Left ventricle myocardium inferior (tissue), 1 donor: Measurements from ENCODE around the gene PIK3IP1. TPM values are rescaled to one million over a fixed set of nuclear protein-coding genes. Genes with fewer than 3 reads are reported as not detected.
A peak's percentile ranks its signal among the peaks of the same experiment; 100 is the strongest.

Experiments
- DNase-seq: peaks from one replicate; pipeline ENCODE4 v3.0.0-alpha.2; 2020
- H3K27ac ChIP-seq: fragments of 200-600 bp; replicated peaks from 2 replicates; pipeline ENCODE4 v1.8.0; 2021
- H3K27me3 ChIP-seq: fragments of 200-600 bp; 2 replicates; pipeline ENCODE4 v1.8.0; 2021; ENCODE audit warnings: low read depth
- H3K36me3 ChIP-seq: fragments of 200-600 bp; 2 replicates; pipeline ENCODE4 v1.8.0; 2021
- H3K4me1 ChIP-seq: fragments of 200-600 bp; 2 replicates; pipeline ENCODE4 v1.8.0; 2021
- H3K4me3 ChIP-seq: fragments of 200-600 bp; 2 replicates; pipeline ENCODE4 v1.8.0; 2021; ENCODE audit warnings: mild to moderate bottlenecking, moderate library complexity
- H3K9me3 ChIP-seq: fragments of 200-600 bp; replicated peaks from 2 replicates; pipeline ENCODE4 v1.8.0; 2021
- CTCF ChIP-seq: fragments of 200-600 bp; IDR thresholded peaks from 2 replicates; pipeline ENCODE4 v1.8.0; 2021; ENCODE audit warnings: antibody characterized with exemption, mild to moderate bottlenecking, borderline replicate concordance
- intact Hi-C: fragments of 100-400 bp; cut with micrococcal nuclease; formaldehyde crosslinking; loops from one replicate; pipeline ENCODE4 v1.11.0; 2022
- total RNA-seq: library from RNA; stranded (reverse); fragmentation: NEBNext Ultra II Directional; extraction: Animal tissue kit (Norgen Biotek cat#: 25700); gene quantifications from one replicate; pipeline ENCODE4 v1.2.1, GENCODE V29; 2021
- donor health status: DM: no; HTN: yes; CAD: no; lungs with severe emphysema.

Gene PIK3IP1
- total RNA-seq, 1 donor from 2014 or later, result 11.1 TPM

GRCh38 chr22:31279821-31280505, 12.3 kb downstream of the PIK3IP1 start:
- H3K27ac ChIP-seq, result no peak overlapping the region

GRCh38 chr22:31279327-31279669, 13.0 kb downstream of the PIK3IP1 start:
- intact Hi-C loops, result no loop called here
- H3K27ac ChIP-seq, result peak overlapping the region; percentile 5

More at GRCh38 chr22:31279821-31280505, 12.3 kb downstream of the PIK3IP1 start:
- H3K27me3 ChIP-seq, result no peaks in the 10 kb centered on the region
- no peak for DNase-seq
- H3K9me3 ChIP-seq, result no peaks in the 10 kb centered on the region
- H3K4me3 ChIP-seq, result no peak overlapping the region
- intact Hi-C loops, result no loop called here
- peaks cover 13% of the 10 kb centered on the region for H3K4me1 ChIP-seq
- peaks cover 84% of the 10 kb centered on the region for H3K36me3 ChIP-seq
- no peak for TF ChIP-seq CTCF

GRCh38 chr22:31278626-31279326, 13.5 kb downstream of the PIK3IP1 start:
- H3K36me3 ChIP-seq, result peaks cover 84% of the 10 kb centered on the region
- intact Hi-C loops, result no loop called here
- H3K27me3 ChIP-seq, result no peaks in the 10 kb centered on the region
- peak overlapping the region; percentile 5 for H3K27ac ChIP-seq
- DNase-seq, result no peak
- no peaks in the 10 kb centered on the region for H3K9me3 ChIP-seq
- no peak for TF ChIP-seq CTCF
- H3K4me1 ChIP-seq, result peaks cover 7% of the 10 kb centered on the region
- H3K4me3 ChIP-seq, result no peak overlapping the region

More at GRCh38 chr22:31279327-31279669, 13.0 kb downstream of the PIK3IP1 start:
- TF ChIP-seq CTCF, result no peak
- Histone ChIP-seq H3K27me3 (no peaks in the 10 kb centered on the region), H3K9me3 (no peaks in the 10 kb centered on the region), H3K36me3 (peaks cover 84% of the 10 kb centered on the region), H3K4me3 (no peak overlapping the region), H3K4me1 (peaks cover 7% of the 10 kb centered on the region)
- DNase-seq, result no peak

- H3K27me3 ChIP-seq, result no peaks in the 10 kb centered on the region
- H3K27ac ChIP-seq, result no peak overlapping the region
- no peak for TF ChIP-seq CTCF
- H3K4me3 ChIP-seq, result no peak overlapping the region
- intact Hi-C loops, result no loop called here
- H3K36me3 ChIP-seq, result peaks cover 84% of the 10 kb centered on the region
- H3K4me1 ChIP-seq, result peaks cover 7% of the 10 kb centered on the region
- no peaks in the 10 kb centered on the region for H3K9me3 ChIP-seq
- DNase-seq, result no peak
Observed at GRCh38 chr22:31278151-31278621, 14.1 kb downstream of the PIK3IP1 start.

- H3K27me3 ChIP-seq, result no peaks in the 10 kb centered on the region
- TF ChIP-seq CTCF, result no peak
- intact Hi-C loops, result no loop called here
- no peak overlapping the region for H3K4me3 ChIP-seq
- H3K9me3 ChIP-seq, result no peaks in the 10 kb centered on the region
- no peak for DNase-seq
- no peak overlapping the region for H3K27ac ChIP-seq
- peaks cover 83% of the 10 kb centered on the region for H3K36me3 ChIP-seq
- H3K4me1 ChIP-seq, result peaks cover 10% of the 10 kb centered on the region
Observed at GRCh38 chr22:31277741-31278140, 14.5 kb downstream of the PIK3IP1 start.
